22Rv1 (cell line): ENCODE results near the gene ZKSCAN1.

ENCODE experiments used
- ZFX ChIP-seq: fragments of 450-650 bp; IDR thresholded peaks from 2 replicates; pipeline ENCODE4 v1.6.1; 2017; ENCODE audit warnings: antibody characterized with exemption, borderline replicate concordance
- TF ChIP-seq, protein P1 (sequence below): fragments of 450-650 bp; IDR thresholded peaks from 2 replicates; pipeline ENCODE4 v1.5.1; 2017; ENCODE audit warnings: mild to moderate bottlenecking

GRCh38 chr7:100019908-100020307 lies 4.5 kb downstream of the ZKSCAN1 start:
- TF ChIP-seq, protein P1, sequence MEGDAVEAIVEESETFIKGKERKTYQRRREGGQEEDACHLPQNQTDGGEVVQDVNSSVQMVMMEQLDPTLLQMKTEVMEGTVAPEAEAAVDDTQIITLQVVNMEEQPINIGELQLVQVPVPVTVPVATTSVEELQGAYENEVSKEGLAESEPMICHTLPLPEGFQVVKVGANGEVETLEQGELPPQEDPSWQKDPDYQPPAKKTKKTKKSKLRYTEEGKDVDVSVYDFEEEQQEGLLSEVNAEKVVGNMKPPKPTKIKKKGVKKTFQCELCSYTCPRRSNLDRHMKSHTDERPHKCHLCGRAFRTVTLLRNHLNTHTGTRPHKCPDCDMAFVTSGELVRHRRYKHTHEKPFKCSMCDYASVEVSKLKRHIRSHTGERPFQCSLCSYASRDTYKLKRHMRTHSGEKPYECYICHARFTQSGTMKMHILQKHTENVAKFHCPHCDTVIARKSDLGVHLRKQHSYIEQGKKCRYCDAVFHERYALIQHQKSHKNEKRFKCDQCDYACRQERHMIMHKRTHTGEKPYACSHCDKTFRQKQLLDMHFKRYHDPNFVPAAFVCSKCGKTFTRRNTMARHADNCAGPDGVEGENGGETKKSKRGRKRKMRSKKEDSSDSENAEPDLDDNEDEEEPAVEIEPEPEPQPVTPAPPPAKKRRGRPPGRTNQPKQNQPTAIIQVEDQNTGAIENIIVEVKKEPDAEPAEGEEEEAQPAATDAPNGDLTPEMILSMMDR = no peak
- no peak for TF ChIP-seq ZFX
